ENCODE data around the gene USF1.

GRCh38 chr1:161092621-161093028, 46.8 kb upstream of the USF1 start:
- TF ChIP-seq CTCF (optimal IDR thresholded peaks at IDR 0.05 in 1 of 3, IDR thresholded peaks at IDR 0.05 in 1 of 3, conservative IDR thresholded peaks at IDR 0.05 in 1 of 3; ENCODE audit: extremely low read depth in 1 of 3, insufficient read depth in 2 of 3, low read length in 3 of 3) (no peak), EZH2 (IDR thresholded peaks at IDR 0.05; ENCODE audit: low read length) (no peak)

Data from keratinocyte (primary cell).